ENCODE data around the gene IL15.

GRCh38 chr4:141731481-141731880 lies 95.1 kb downstream of the IL15 start:
- no peak for TF ChIP-seq CTCF (IDR thresholded peaks at IDR 0.05)
- no peak for TF ChIP-seq POLR2A (IDR thresholded peaks at IDR 0.05)

Measured in testis (tissue), 2 donors.